Activated CD8-positive, alpha-beta memory T cell treated with anti-CD3 and anti-CD28 coated beads, Interleukin-2, amount 50 U/mL, for 4 hours (primary cell): ENCODE results near the gene KRTAP2-1.
"Not testable (repeated sequence)": the region's sequence is repeated elsewhere in the genome, so short reads cannot be mapped to it uniquely, and the experiment has no call there.

Experiments
- DNase-seq: peaks from one replicate; pipeline ENCODE4 v3.0.0-alpha.2; 2020

Gene KRTAP2-1, protein sequence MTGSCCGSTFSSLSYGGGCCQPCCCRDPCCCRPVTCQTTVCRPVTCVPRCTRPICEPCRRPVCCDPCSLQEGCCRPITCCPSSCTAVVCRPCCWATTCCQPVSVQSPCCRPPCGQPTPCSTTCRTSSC

DNA sequence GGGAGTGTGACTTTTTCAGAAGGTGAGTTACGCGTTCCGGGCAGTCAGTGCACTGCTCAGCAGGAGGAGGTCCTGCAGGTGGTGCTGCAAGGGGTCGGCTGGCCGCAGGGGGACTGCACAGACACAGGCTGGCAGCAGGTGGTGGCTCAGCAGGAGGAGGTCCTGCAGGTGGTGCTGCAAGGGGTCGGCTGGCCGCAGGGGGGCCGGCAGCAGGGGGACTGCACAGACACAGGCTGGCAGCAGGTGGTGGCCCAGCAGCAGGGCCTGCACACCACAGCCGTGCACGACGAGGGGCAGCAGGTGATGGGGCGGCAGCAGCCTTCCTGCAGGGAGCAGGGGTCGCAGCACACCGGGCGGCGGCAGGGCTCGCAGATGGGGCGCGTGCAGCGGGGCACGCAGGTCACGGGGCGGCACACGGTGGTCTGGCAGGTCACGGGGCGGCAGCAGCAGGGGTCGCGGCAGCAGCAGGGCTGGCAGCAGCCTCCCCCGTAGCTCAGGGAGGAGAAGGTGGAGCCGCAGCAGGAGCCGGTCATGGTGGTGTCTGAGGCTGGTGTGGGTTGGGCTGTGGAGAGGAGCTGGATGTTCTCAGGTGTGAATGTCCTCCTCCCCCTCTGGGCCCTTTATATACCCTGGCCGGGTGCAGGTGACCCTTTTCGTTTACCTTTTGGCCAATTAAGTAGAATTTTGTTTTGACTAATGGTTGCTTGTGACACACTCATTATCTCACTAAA lies at the start of gene KRTAP2-1:
KRTAP2-1 (minus strand) TSS at position 582 of the 731 bp plus-strand sequence; CDS start at position 533, 49 bp downstream.
- not testable (repeated sequence) for DNase-seq

- no peak for DNase-seq
Measured at GRCh38 chr17:41096055-41096454, 48.9 kb upstream of the KRTAP2-1 start.

GRCh38 chr17:41088760-41089352 lies 41.7 kb upstream of the KRTAP2-1 start:
- not testable (repeated sequence) for DNase-seq

- DNase-seq, result not testable (repeated sequence)
Measured at GRCh38 chr17:41084100-41084856, 37.2 kb upstream of the KRTAP2-1 start, which contains the start of gene KRTAP4-7. Gene KRTAP4-7, plus strand, starts transcription at chr17:41084150. Its CDS starts 57 bp downstream, at chr17:41084207.

DNA sequence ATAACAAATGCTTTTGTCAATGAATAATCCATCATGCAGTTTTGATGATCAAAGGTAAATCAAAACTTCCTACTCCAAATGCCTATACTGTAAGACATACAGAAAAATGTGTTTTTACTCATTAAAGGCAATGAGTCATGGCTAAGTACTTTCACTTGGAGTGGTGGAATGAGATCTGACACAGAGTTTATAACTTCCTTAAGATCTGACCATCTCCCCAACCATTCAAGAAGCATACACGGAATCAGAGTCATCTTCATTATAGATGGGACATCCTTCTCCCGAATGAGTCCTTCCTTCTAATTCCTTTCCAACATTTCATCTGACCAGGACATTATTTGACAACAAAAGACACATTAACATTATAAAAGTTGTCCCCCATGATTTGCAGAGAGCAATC lies 36.3 kb upstream of the KRTAP2-1 start:
- DNase-seq, result not testable (repeated sequence)

GRCh38 chr17:41082626-41083025 lies 35.5 kb upstream of the KRTAP2-1 start:
- no peak for DNase-seq

- no peak for DNase-seq
Measured at GRCh38 chr17:41076788-41077187, 29.7 kb upstream of the KRTAP2-1 start.

GRCh38 chr17:41073676-41074075 lies 26.6 kb upstream of the KRTAP2-1 start:
- no peak for DNase-seq

DNA sequence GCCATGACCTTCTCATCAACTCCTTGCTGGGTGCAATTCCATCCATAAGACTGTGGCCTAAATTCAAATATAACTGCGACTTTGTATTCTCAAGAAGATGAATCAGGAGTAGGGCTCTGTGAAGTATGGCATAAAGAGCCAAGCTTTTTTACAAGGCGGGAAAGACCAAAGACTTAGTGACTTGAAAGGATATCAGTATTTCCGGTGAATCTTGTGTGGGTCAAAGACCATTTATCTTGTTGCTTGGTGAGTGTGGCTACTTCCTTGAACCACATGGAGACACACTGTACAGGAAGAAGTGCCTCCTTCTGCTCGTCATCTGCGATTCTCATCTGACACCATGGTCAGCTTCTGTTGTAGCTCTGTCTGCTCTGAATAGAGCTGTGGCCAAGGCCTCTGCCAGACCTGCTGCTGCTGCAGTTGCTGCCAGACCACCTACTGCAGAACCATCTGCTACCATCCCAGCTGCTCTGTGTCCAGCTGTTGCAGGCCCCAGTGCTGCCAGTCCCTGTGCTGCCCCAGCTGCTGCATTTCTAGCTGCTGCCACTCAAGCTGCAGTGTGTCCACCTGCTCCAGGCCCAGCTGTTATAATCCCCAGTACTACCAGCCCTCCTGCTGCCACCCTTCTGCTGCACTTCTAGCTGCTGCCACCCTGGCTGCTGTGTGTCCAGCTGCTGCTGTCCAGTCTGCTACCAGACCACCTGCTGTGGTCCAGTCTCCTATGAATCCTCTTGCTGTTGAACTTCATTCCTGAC lies 24.7 kb upstream of the KRTAP2-1 start:
- no peak for DNase-seq

- no peak for DNase-seq
Measured at GRCh38 chr17:41069031-41069430, 21.9 kb upstream of the KRTAP2-1 start.

DNA sequence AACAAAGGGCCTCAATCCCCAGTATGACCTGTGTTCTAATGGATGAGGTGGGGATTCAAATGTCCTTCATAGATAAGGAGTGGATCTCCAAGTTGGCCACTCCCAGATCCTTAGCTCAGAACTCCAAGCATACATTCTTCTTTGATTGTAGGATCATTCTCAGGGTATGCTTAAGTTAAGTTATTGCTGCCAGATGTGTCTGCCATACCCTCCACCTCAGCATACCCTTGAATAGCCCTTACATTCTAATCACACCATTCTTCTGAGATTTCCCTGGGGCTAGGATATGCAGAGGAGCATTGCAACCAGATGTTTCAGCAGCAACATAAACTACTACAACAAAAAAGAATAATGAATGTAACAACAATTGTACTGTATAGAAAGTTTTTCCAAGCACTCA lies 20.2 kb upstream of the KRTAP2-1 start:
- no peak for DNase-seq

DNA sequence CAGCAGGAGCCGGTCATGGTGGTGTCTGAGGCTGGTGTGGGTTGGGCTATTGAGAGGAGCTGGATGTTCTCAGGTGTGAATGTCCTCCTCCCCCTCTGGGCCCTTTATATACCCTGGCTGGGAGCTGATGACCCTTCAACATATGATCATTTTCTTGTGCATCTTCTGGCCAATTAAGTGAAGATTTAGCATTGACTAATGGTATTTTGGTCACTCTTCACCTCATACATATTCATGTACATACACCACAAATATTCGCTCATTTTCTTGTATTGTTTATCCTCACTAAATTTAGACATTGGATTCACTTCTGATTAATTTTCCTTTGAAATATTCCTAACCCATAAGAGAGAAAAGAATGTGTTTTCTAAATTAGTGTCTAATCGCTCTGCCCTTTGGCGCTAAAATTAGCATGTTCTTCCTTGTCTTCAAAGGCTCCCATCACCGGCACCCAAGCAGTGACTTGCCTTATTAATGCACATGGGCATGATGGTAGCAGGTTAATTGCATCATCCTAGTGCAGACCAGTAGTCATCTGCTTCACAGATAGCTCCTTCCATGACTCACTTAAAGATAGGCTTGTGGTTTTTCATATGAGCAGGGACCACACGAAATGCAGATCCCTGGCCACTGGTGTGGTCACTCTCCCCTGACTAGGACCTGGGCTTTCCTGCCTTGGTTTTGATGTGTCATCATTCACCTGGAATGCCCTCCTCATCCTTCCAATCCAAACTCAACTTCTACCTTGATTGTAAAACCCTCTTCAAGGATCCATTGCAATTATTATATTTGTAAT lies 18.9 kb upstream of the KRTAP2-1 start, which contains the start of gene KRTAP2-4:
KRTAP2-4 (minus strand) TSS at position 51 of the 796 bp plus-strand sequence; CDS start at position 17, 34 bp downstream.
- no peak for DNase-seq

GRCh38 chr17:41065016-41065689 lies 18.0 kb upstream of the KRTAP2-1 start:
- not testable (repeated sequence) for DNase-seq

- no peak for DNase-seq
Measured at GRCh38 chr17:41064301-41064700, 17.2 kb upstream of the KRTAP2-1 start.

GRCh38 chr17:41063449-41063848 lies 16.3 kb upstream of the KRTAP2-1 start:
- DNase-seq, result no peak

DNA sequence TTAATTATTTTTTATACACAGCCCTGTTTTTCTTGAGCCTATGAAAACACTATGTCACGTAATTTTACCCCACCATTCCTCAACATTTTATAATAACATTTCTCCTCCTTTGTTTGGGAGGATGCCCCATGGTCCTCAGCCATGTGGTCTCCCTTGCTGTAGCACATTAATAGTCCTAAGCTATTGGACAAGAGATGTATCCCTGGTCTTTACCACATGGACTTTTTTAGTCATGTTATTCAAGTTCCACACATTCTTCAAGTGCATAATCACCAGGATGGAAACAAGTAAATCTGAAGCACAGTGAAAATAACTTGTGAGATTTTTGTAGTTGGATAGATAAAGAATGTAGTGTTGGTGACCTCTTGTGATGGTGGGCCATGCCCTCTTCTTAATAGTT lies 14.8 kb upstream of the KRTAP2-1 start:
- DNase-seq, result no peak

- DNase-seq, result no peak
Measured at GRCh38 chr17:41060052-41060604, 13.0 kb upstream of the KRTAP2-1 start, which contains the start of gene KRTAP2-3. Gene KRTAP2-3, minus strand, starts transcription at chr17:41060114. Its CDS starts 64 bp downstream, at chr17:41060050.

GRCh38 chr17:41059276-41060051 lies 12.3 kb upstream of the KRTAP2-1 start:
- not testable (repeated sequence) for DNase-seq

DNA sequence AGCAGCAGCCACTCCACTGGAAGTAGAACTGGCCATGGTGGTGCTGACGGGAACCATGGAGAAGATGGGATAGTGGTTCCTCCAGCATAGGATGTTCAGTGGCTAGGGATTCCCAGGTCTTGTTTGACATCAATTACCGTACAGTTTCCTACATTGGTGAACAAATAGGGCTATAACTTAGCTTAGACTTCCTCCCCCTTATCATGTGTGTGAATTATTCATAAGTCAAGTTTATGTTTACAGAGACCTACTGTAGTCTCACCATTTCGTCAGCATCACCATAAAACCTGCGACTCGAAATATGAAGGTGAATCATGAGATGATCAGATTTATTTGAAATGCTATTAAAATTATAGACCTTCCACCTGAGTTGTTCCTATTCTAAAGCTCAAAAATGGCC lies 11.6 kb upstream of the KRTAP2-1 start:
- DNase-seq, result no peak

- no peak for DNase-seq
Measured at GRCh38 chr17:41057547-41057946, 10.4 kb upstream of the KRTAP2-1 start.
